ENCODE measurements around the gene KAZN.

KAZN gene

GRCh38 chr1:14611792-14612191 is 13.3 kb downstream of the KAZN start:
- ChIA-PET POLR2A (interaction anchor here (1.2 kb wide), 1 partner anchor 12 kb away, joined by 3 read pairs; no protein-coding TSS in a partner anchor), CTCF (no interaction called here)
- DNase-seq (ENCODE audit: extremely low spot score) = no peak
- TF ChIP-seq BHLHE40 (IDR thresholded peaks at IDR 0.05; ENCODE audit: borderline replicate concordance) = no peak
- TF ChIP-seq CTBP1 (IDR thresholded peaks at IDR 0.05; ENCODE audit: borderline replicate concordance) = no peak
- TF ChIP-seq L3MBTL2 (conservative IDR thresholded peaks at IDR 0.05) = no peak

- TF ChIP-seq NFRKB (IDR thresholded peaks at IDR 0.05) = no peak
- TF ChIP-seq ELF4 (IDR thresholded peaks at IDR 0.05) = no peak
- no peak for TF ChIP-seq FOXA1 (IDR thresholded peaks at IDR 0.05)
- no peak for TF ChIP-seq LEF1 (IDR thresholded peaks at IDR 0.05; ENCODE audit: borderline replicate concordance)
- TF ChIP-seq L3MBTL2 (conservative IDR thresholded peaks at IDR 0.05) = no peak
- no peak for TF ChIP-seq ARNT (IDR thresholded peaks at IDR 0.05)
- CTCF ChIA-PET = no interaction called here
- POLR2A ChIA-PET = interaction anchor here (1.2 kb wide), 1 partner anchor 13 kb away, joined by 3 read pairs; no protein-coding TSS in a partner anchor
- DNase-seq (ENCODE audit: extremely low spot score) = no peak
Measured at GRCh38 chr1:14612256-14612655, 13.8 kb downstream of the KAZN start.

- no peak for DNase-seq (ENCODE audit: extremely low spot score)
- POLR2A ChIA-PET = interaction anchor here (1.2 kb wide), 1 partner anchor 9 kb away, joined by 3 read pairs; no protein-coding TSS in a partner anchor
- CTCF ChIA-PET = no interaction called here
- TF ChIP-seq L3MBTL2 (conservative IDR thresholded peaks at IDR 0.05) = no peak
Measured at GRCh38 chr1:14613926-14614325, 15.4 kb downstream of the KAZN start.

- no peak for DNase-seq (ENCODE audit: extremely low spot score)
- ChIA-PET POLR2A (interaction anchor here (1.2 kb wide), 1 partner anchor 9 kb away, joined by 3 read pairs; no protein-coding TSS in a partner anchor), CTCF (no interaction called here)
- TF ChIP-seq CTBP1 (IDR thresholded peaks at IDR 0.05; ENCODE audit: borderline replicate concordance) (no peak), BHLHE40 (IDR thresholded peaks at IDR 0.05; ENCODE audit: borderline replicate concordance) (no peak), FOXA1 (IDR thresholded peaks at IDR 0.05) (no peak), NFRKB (IDR thresholded peaks at IDR 0.05) (no peak), ELF4 (IDR thresholded peaks at IDR 0.05) (no peak), TARDBP (IDR thresholded peaks at IDR 0.05) (no peak), PKNOX1 (IDR thresholded peaks at IDR 0.05) (no peak), HDGF (IDR thresholded peaks at IDR 0.05; ENCODE audit: borderline replicate concordance) (no peak), ZNF384 (IDR thresholded peaks at IDR 0.05) (no peak), LEF1 (IDR thresholded peaks at IDR 0.05; ENCODE audit: borderline replicate concordance) (no peak)
Measured at GRCh38 chr1:14614341-14614740, 15.9 kb downstream of the KAZN start.

GRCh38 chr1:14615549-14616218 is 17.2 kb downstream of the KAZN start:
- no peak for DNase-seq (ENCODE audit: extremely low spot score)
- POLR2A ChIA-PET = no interaction called here
- no peak for TF ChIP-seq ELF4 (IDR thresholded peaks at IDR 0.05)
- no peak for TF ChIP-seq HDGF (IDR thresholded peaks at IDR 0.05; ENCODE audit: borderline replicate concordance)
- TF ChIP-seq L3MBTL2 (conservative IDR thresholded peaks at IDR 0.05) = no peak
- TF ChIP-seq NFRKB (IDR thresholded peaks at IDR 0.05) = no peak
- TF ChIP-seq ZNF384 (IDR thresholded peaks at IDR 0.05) = no peak
- no peak for TF ChIP-seq ARNT (IDR thresholded peaks at IDR 0.05)
- TF ChIP-seq BHLHE40 (IDR thresholded peaks at IDR 0.05; ENCODE audit: borderline replicate concordance) = no peak
- TF ChIP-seq SP1 (IDR thresholded peaks at IDR 0.05) = no peak
- TF ChIP-seq CTBP1 (IDR thresholded peaks at IDR 0.05; ENCODE audit: borderline replicate concordance) = no peak
- TF ChIP-seq FOXM1 (IDR thresholded peaks at IDR 0.05; ENCODE audit: borderline replicate concordance) = no peak
- TF ChIP-seq PKNOX1 (IDR thresholded peaks at IDR 0.05) = no peak
- no peak for TF ChIP-seq TARDBP (IDR thresholded peaks at IDR 0.05)
- no peak for TF ChIP-seq FOXK2 (IDR thresholded peaks at IDR 0.05)
- no peak for TF ChIP-seq SUZ12 (IDR thresholded peaks at IDR 0.05)
- CTCF ChIA-PET = no interaction called here

GRCh38 chr1:14616632-14617396 is 18.3 kb downstream of the KAZN start:
- CTCF ChIA-PET = interaction anchor here (0.6 kb wide), 1 partner anchor 8 kb away, joined by 7 read pairs; no protein-coding TSS in a partner anchor
- TF ChIP-seq LEF1 (IDR thresholded peaks at IDR 0.05; ENCODE audit: borderline replicate concordance) (no peak), SP1 (IDR thresholded peaks at IDR 0.05) (no peak), SUZ12 (IDR thresholded peaks at IDR 0.05) (no peak), ARNT (IDR thresholded peaks at IDR 0.05) (no peak), ELF4 (IDR thresholded peaks at IDR 0.05) (no peak), ZNF384 (IDR thresholded peaks at IDR 0.05) (no peak), L3MBTL2 (conservative IDR thresholded peaks at IDR 0.05) (no peak), CTBP1 (IDR thresholded peaks at IDR 0.05; ENCODE audit: borderline replicate concordance) (no peak), FOXK2 (IDR thresholded peaks at IDR 0.05) (no peak), FOXA1 (IDR thresholded peaks at IDR 0.05) (no peak), HDGF (IDR thresholded peaks at IDR 0.05; ENCODE audit: borderline replicate concordance) (no peak), FOXM1 (IDR thresholded peaks at IDR 0.05; ENCODE audit: borderline replicate concordance) (no peak), PKNOX1 (IDR thresholded peaks at IDR 0.05) (no peak)
- POLR2A ChIA-PET = no interaction called here
- DNase-seq (ENCODE audit: extremely low spot score) = no peak

Data from HEK293T (cell line).